SH-SY5Y (cell line): ENCODE results near the gene HYI.

Experiments
- GATA2 ChIP-seq: IDR thresholded peaks from 2 replicates; pipeline ENCODE4 v1.6.1; 2011; ENCODE audit warnings: mild to moderate bottlenecking, low read depth, low read length
- GATA3 ChIP-seq: IDR thresholded peaks from 2 replicates; pipeline ENCODE4 v1.6.1; 2011; ENCODE audit warnings: low read depth, mild to moderate bottlenecking, low read length, moderate library complexity

Gene HYI

DNA sequence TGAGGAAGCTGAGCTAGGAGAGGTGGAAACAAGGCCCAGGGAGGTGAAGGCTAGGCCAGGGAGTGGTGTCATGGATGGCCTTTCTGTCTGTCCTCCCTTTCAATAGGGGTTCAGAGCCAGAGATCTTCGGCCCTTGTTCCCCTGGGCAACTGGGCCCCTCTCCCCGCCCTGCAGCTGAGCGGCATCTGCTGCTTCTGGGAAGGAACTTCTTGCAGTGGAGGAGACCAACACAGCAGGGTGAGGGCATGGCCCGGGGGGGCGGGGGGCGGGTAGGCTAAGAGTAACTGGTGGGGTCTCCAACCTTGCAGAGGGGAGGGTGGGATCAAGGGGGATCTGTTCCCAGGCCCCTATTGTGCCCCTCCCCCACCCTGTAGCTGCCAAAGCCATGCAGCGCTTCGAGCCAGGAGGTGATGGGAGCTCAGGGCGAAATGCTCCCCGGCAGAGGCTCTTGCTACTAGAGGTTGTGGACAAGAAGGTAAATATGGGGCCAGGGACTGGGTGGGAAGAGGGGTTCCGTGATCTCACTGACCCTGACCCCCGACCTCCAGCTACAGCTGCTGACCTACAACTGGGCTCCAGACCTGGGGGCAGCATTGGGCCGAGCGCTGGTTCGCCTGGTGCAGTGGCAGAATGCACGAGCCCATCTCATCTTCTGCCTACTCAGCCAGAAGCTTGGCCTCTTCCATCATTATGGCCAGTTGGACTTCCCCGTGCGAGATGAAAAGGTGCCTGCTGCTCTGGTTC, 11.7 kb downstream of the HYI start:
- TF ChIP-seq GATA3 (no peak), GATA2 (no peak)

DNA sequence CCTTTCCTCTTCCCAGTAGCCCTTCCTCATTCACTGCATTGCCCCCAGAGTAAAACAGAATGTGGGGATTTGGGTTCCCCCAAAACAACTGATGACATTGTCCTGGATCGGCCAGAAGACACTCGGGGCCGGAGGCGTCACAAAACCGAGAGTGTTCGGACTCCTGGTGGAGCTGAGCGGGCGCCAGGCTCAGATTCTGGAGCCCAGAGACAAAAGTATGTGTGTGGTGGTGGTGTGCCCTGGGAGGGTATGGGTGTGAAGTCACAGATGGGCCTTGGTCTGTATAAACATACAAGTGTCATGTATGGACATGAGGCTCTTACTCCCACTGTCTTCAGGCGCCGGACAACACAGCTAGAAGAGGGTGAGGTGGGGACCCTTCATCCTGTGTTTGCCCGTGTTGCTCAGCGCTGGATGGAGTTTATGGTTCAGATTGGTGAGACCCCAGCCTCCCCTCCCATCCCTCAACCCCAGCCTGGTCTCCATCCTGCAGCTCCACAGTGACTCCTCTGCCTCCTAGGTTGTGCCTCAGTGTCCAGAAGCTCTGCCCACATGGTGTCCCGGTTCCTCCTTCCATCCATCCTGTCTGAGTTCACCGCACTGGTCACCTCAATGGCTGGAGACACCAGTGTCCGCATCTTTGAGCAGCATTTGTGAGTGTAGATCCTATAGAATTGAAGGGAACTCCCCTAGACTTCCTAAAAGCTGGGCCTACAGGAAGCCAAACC, 12.4 kb downstream of the HYI start:
- no peak for TF ChIP-seq GATA3
- TF ChIP-seq GATA2, result no peak

DNA sequence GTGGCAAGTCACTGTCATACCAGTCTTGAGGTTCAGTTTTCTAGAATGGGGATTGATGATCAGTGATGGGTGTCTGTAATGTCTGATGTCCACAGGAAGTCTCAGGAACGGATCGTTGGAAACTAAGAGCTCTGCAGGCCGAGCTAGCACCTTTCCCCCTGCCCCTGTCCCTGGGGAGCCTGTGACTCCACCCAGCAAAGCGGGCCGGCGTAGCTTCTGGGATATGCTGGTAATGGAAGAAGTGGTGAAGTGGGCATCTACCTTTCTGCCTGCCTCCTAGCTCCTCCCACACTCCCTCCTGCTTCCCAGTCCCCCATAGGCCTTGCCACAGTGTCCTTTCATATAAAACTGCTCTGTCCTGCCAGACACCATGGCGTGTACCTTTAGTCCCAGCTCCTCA, 13.4 kb downstream of the HYI start:
- TF ChIP-seq GATA3, result no peak
- TF ChIP-seq GATA2, result no peak

DNA sequence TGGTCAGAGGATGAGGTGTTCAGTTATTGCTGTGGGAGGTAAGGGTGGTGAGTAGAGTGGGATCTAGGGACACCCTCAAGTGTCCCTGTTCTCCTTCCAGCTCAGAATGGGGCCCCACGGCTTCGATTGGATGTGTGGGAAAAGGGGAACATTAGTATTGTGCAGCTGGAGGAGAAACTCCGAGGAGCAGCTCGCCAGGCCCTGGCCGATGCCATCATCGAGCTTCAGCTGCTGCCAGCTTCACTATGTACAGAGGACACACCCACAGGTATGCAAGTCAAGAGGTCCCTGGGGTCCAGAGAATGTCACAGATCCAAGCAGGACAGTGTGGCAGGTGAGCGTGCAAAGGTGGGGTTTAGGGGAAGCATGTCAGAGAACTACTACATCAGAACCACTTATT, 13.9 kb downstream of the HYI start:
- TF ChIP-seq GATA3 (no peak), GATA2 (no peak)

DNA sequence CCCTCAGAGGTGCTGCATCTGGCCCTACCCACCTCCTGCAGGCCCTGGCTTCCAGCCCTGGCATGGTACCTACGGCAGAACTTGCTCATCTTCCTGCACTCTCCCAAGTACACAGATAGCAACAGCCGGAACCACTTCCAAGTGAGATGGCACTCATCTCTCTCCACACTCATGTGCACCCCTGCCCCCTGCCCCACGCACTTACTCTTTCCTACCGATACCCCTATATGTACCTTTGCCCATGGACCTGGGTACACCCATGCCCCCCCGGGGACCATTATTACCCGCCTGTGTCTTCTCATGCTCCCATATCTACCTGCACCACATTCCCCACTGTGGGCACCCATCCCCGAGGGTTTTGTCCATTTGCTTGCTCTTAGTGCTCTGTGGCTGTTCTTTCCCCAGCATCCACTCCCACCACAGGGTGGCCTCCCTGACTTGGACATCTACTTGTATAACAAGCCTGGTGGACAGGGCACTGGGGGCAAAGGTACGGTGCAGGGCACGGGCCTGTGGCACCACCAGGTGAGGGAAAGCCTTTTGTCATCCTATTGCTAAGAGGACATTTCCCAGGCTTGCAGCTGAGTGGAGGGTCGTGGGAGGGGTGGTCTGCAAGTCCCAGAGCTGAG, 14.7 kb downstream of the HYI start:
- TF ChIP-seq GATA3, result no peak
- no peak for TF ChIP-seq GATA2

DNA sequence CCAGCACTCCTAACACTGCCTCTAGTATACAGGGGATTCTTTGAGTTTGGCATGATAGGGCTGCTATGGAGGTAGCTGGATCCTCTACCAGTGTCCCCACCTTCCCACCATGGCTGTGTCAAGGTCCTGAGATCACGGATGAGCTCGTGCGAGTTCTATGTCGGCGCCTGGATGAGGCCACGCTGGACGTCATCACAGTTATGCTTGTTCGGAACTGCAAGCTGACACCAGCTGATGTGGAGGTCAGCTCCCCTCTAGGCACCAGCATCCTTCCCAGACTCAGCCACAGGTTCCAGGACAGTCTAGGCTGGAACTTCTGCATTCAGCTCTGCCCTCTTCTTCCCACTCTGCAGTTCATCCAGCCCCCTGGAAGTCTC, 15.2 kb downstream of the HYI start:
- TF ChIP-seq GATA2 (no peak), GATA3 (no peak)

DNA sequence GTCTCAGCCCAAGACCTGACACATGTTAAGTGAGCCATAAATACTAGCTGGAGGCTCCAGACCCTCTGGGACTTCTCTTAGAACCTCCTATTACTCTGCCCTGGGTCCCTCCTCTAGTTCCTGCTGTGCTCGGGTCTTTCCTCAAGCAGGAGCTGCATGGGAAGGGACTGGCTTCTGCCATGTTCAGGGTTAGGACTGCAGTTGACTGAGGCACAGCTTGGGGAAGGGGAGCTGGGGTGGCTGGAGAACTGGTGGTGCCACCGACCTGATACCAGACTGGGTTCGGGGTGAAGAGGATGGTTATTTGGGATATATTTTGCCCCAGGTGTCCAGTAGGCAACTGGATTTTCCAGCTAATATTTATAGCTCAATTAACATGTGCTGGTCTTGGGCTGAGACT, 15.7 kb downstream of the HYI start:
- TF ChIP-seq GATA2, result no peak
- no peak for TF ChIP-seq GATA3

DNA sequence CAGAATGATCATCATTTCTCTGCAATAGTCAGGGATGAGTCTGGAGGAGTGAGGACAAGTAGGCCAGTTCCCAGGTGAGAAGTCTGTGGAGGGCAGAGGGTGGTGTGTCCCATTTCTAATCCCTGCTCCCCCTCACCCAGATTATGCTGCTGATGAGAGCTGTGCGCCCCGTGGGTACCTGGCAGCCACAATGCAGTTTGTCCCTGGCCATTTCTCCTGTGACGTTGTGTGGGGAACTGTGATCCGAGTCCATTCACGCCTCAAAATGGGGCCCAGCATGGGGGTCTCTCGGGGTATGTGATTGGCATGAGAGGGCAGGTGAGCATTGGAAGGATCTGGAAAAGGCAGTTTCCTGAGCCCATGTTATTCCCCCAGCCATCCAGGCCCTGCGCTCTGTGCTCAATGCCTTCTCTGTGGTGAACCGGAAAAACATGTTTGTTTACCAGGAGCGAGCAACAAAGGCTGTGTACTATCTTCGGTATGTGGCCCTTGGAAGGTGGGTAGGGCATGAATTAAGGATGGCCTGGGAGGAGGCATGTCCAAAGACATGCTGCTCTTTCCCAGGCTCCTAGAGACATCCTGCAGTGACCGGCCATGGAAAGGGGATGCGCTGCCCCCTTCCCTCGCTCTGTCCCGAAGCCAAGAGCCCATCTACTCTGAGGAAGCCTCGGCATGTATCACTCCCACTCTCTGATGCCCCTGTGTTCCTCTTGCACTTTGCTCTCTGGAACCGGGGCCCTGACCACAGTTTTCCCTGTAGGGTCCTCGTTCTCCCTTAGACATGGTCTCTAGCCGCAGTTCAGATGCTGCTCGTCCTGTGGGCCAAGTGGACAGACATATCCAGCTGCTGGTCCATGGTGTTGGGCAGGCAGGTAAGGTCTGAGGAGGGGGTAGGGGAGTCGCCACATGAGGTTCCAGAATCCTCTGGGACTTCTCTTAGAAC, 16.4 kb downstream of the HYI start:
- TF ChIP-seq GATA2 (no peak), GATA3 (no peak)

DNA sequence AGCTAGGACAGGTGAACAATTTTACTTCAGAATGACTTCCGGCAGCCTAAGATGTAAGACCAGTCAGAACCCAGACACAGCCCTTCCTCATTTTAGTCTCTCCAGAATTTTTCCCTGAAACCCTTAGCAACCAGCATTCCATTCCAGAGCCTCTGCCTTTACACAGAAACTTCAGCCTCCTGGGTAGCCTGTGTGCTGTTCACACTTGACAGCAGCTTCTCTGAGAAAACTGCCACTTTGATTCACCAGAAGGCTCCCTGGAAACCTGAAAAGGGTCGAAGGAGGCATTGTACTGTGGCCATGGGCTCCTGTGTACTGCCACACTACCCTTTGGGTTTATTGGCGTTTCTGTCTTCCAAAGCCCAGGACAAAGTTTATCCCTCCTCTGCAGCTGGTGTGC, 17.4 kb downstream of the HYI start:
- TF ChIP-seq GATA3, result no peak
- no peak for TF ChIP-seq GATA2

DNA sequence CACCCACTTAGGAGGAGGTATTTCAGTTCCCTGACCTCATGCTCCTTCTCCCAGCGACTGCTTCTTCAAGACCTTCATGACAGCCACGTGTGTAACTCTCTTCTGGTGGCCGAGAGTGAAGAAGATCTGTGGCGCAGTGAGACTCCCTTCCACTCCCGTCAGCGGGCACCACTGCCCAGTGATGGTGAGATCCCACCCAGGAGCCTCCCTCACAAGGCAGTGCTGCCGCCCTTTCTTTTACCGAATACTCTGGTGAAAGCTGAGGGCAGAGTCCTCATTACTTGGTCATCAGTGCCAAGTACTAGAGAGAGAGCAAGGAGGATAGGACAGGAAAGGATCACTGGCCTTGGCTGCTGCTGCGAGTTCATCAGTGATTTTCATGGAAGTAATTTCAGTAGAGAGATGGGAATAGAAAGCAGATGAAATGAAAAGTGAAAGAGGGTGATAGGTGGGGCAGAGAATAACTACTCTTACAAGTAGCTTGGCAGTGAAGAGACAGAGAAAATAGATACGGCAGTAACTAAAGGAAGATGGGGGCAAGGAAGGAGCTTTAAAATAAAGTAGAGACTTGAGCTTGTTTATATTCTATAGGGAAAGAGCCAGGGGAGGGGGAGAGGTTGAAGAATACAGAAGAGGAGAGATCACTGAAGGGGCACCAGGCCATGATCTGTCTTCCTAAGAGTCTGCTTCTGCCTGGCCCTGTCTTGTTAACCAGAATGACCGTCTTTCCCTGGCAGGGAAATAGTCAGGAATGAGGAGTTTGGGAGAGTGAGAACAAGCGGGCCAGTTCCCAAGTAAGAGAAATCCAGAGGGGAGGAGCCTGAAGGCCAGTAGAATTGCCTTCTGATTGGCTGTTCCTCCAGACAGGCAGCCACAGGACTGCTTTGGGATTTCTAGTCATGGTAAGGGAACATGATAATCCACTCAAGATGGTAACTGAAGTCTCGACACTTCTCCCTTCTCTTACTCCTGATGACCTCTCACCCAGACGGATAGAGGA, 18.3 kb downstream of the HYI start:
- TF ChIP-seq GATA2 (no peak), GATA3 (no peak)

DNA sequence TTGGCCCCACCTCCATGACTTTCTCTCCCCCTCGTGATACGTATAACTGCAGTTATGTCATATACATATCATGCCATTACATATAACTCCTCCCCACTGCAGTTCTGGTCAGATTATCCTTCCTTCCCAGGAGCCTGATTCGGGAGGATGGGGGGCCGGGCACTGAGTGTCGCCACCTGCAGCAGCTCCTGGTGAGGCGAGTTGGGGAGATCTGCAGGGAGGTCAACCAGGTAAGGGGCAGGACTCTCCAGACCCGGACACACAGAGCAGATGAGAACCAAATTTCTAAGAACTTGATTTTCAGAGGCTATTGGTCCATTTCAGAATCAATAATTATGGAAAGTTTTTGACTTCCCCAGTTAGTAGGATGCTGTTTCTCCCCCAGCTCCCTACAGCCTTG, 19.5 kb downstream of the HYI start:
- no peak for TF ChIP-seq GATA3
- no peak for TF ChIP-seq GATA2

DNA sequence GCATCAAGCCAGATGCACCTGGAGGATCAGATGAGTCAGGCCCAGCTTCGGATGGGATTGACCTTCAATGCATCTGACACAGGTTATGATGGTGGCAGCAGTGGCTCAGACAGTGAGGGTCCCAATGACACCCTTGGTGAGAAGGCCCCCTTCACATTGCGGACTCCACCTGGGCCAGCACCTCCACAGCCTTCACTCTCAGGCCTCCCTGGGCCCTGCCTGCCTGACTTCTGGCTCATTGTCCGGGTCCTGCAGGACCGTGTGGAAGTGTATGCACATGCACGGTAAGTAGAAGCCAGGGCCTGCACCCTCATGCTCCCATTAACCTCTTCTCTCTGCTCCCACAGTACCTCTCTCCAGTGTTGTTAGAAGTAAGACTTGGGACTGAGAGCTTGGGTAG, 20.8 kb downstream of the HYI start:
- TF ChIP-seq GATA2 (no peak), GATA3 (no peak)

DNA sequence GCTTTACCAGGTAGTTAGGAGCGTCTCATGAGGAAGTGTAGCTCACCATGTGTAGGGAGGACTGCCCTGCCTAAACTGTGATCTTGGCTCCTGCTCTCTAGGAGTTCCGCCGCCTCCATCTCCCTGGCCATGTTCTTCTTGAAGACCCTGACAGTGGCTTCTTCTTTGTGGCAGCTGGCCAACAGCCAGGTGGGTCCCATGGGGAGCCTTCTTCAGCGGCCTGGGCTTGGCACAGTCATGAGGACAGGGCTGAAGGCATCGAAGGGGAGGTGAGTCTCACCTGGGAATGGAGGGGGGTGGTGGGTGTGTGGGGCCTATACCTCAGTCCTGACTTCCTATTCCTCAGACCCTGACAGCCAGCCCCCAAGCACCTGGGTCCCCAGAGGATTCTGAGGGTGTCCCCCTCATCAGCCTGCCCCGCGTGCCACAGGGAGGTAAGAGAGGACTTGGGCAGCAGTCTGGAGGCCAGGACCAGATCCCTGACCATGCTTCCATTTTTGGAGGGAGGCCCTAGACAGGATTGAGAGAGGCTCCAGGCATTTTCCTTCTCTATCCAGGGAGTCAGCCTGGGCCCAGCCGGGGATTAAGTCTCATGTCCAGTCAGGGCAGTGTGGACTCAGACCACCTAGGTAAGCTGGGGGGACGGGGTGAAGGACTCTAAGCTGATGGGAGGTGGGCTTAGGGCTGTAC, 21.4 kb downstream of the HYI start:
- TF ChIP-seq GATA3 (no peak), GATA2 (no peak)
